OCI-LY7 (cell line): ENCODE results near the gene PRM2. TPM values are rescaled to one million over a fixed set of nuclear protein-coding genes. Genes with fewer than 3 reads are reported as not detected.

Experiments
- BruUV-seq: library from RNA; stranded (reverse); fragments of 400-500 nt; replicated peaks from 2 replicates; lab custom pipeline; 2021; lab: Mats Ljungman, UMichigan
- CTCF ChIA-PET: fragments of 300-600 bp; sonication (Branson Sonifier 250); formaldehyde crosslinking; loops from one replicate; lab custom pipeline; 2022; ENCODE audit warnings: antibody characterized with exemption; ENCODE audit not compliant: unreplicated experiment; lab: Charles Lee
- POLR2A ChIA-PET: fragments of 300-600 bp; sonication (Branson Sonifier 250); formaldehyde crosslinking; loops from one replicate; lab custom pipeline; 2022; ENCODE audit warnings: antibody characterized with exemption; lab: Charles Lee
- DNase-seq: peaks from one replicate; pipeline ENCODE4 v3.0.0-alpha.2; 2015; ENCODE audit warnings: low spot score
- H2AFZ ChIP-seq: fragments of 200-600 bp; sonication (generic), shearing (Covaris generic); 2 replicates; pipeline ENCODE4 v1.6.1; 2014; ENCODE audit warnings: mild to moderate bottlenecking, antibody characterized with exemption, low read length, moderate library complexity
- H3K27ac ChIP-seq: fragments of 200-600 bp; sonication (generic); 2 replicates; pipeline ENCODE4 v1.5.1; 2014; ENCODE audit warnings: mixed run types, low read depth, mild to moderate bottlenecking, moderate library complexity, low read length, inconsistent platforms; ENCODE audit not compliant: poor library complexity, severe bottlenecking
- H3K36me3 ChIP-seq: fragments of 200-600 bp; sonication (generic); 2 replicates; pipeline ENCODE4 v1.6.1; 2014; ENCODE audit warnings: mild to moderate bottlenecking, antibody characterized with exemption, low read length, moderate library complexity, mixed read lengths; ENCODE audit not compliant: insufficient read depth
- H3K4me1 ChIP-seq: fragments of 200-600 bp; sonication (generic); 2 replicates; pipeline ENCODE4 v1.5.1; 2014; ENCODE audit warnings: mild to moderate bottlenecking, low read length; ENCODE audit not compliant: insufficient read depth, poor library complexity, severe bottlenecking
- H3K4me2 ChIP-seq: fragments of 200-600 bp; sonication (generic); 2 replicates; pipeline ENCODE4 v1.6.1; 2014; ENCODE audit warnings: mild to moderate bottlenecking, low read length
- H3K4me3 ChIP-seq: fragments of 200-600 bp; sonication (generic); 2 replicates; pipeline ENCODE4 v1.5.1; 2014; ENCODE audit warnings: mild to moderate bottlenecking, low read depth, low read length; ENCODE audit not compliant: poor library complexity, severe bottlenecking
- H3K79me2 ChIP-seq: fragments of 200-600 bp; sonication (generic); 2 replicates; pipeline ENCODE4 v1.6.1; 2016; ENCODE audit warnings: low read depth, mild to moderate bottlenecking, low read length, moderate library complexity, mixed read lengths; ENCODE audit not compliant: insufficient read depth
- H3K9me2 ChIP-seq: fragments of 200-600 bp; sonication (generic); 2 replicates; pipeline ENCODE4 v1.6.1; 2016; ENCODE audit warnings: mild to moderate bottlenecking, low read length, mixed read lengths; ENCODE audit not compliant: insufficient read depth
- H3K9me3 ChIP-seq: fragments of 200-600 bp; sonication (generic); 2 replicates; pipeline ENCODE4 v1.6.1; 2014; ENCODE audit warnings: mild to moderate bottlenecking, mixed run types, low read length, mixed read lengths
- H4K20me1 ChIP-seq: fragments of 200-600 bp; sonication (generic); 2 replicates; pipeline ENCODE4 v1.6.1; 2014; ENCODE audit warnings: mild to moderate bottlenecking, antibody characterized with exemption, low read length, moderate library complexity, mixed read lengths; ENCODE audit not compliant: insufficient read depth
- CTCF ChIP-seq: fragments of 200-600 bp; sonication (generic); conservative IDR thresholded peaks from 2 replicates; pipeline ENCODE4 v1.5.1; 2014; ENCODE audit warnings: mild to moderate bottlenecking, antibody characterized with exemption, low read length, moderate library complexity, mixed read lengths
- EZH2phosphoT487 ChIP-seq: fragments of 200-600 bp; sonication (generic); IDR thresholded peaks from 2 replicates; pipeline ENCODE4 v1.6.1; 2018; ENCODE audit warnings: low read depth, borderline replicate concordance, mild to moderate bottlenecking, mixed run types, antibody characterized with exemption, low read length, moderate library complexity, mixed read lengths
- intact Hi-C: fragments of 100-400 bp; cut with micrococcal nuclease; formaldehyde crosslinking; loops from one replicate; pipeline ENCODE4 v1.10.0; 2022; ENCODE audit not compliant: unreplicated experiment
- total RNA-seq, 2 experiments: library from RNA; depleted of rRNA in 1 of 2; stranded (reverse); fragments of >200 nt in 1 of 2; shearing (Covaris generic) in 1 of 2; gene quantifications; 2 replicates each; pipeline ENCODE4 v1.2.3, GENCODE V29; 2014 to 2022

Gene PRM2
- total RNA-seq, 2 experiments from 2014 or later: not detected

GRCh38 chr16:11296351-11296705 lies 20.0 kb upstream of the PRM2 start:
- no peak for DNase-seq
- H3K4me3 ChIP-seq: no peak overlapping the region
- no peak for TF ChIP-seq CTCF
- TF ChIP-seq EZH2phosphoT487: no peak
- no peaks in the 10 kb centered on the region for H3K9me2 ChIP-seq
- ChIA-PET CTCF (no interaction called here), POLR2A (interaction anchor here (1.1 to 4.3 kb wide), 6 partner anchors 12 to 58 kb away, joined by 3 to 79 read pairs (median 4); partner anchors contain the start of gene SOCS1)
- no TSS peak for BruUV-seq
- peak overlapping the region; percentile 23; the same call in 1 of the 2 replicates for H2AFZ ChIP-seq
- H3K79me2 ChIP-seq: no peaks in the 10 kb centered on the region
- peak overlapping the region; percentile 96 for H3K27ac ChIP-seq
- intact Hi-C loops: loop anchor here (2.0 kb wide), 1 partner anchor 72 kb away; no protein-coding TSS in a partner anchor
- H3K4me2 ChIP-seq: peak overlapping the region; percentile 82
- H3K4me1 ChIP-seq: peaks cover 92% of the 10 kb centered on the region
- H3K36me3 ChIP-seq: no peaks in the 10 kb centered on the region
- no peaks in the 10 kb centered on the region for H4K20me1 ChIP-seq
- H3K9me3 ChIP-seq: no peaks in the 10 kb centered on the region

- no peaks in the 10 kb centered on the region for H3K9me3 ChIP-seq
- peak overlapping the region; percentile 24; the same call in 1 of the 2 replicates for H2AFZ ChIP-seq
- H3K79me2 ChIP-seq: no peaks in the 10 kb centered on the region
- peak overlapping the region; percentile 82 for H3K4me2 ChIP-seq
- no peak for DNase-seq
- no peaks in the 10 kb centered on the region for H4K20me1 ChIP-seq
- intact Hi-C loops: loop anchor here (2.0 kb wide), 1 partner anchor 71 kb away; no protein-coding TSS in a partner anchor
- TF ChIP-seq CTCF (no peak), EZH2phosphoT487 (no peak)
- no TSS peak for BruUV-seq
- peaks cover 87% of the 10 kb centered on the region for H3K4me1 ChIP-seq
- H3K4me3 ChIP-seq: no peak overlapping the region
- H3K9me2 ChIP-seq: no peaks in the 10 kb centered on the region
- POLR2A ChIA-PET: no interaction called here
- H3K36me3 ChIP-seq: no peaks in the 10 kb centered on the region
- CTCF ChIA-PET: no interaction called here
- peak overlapping the region; percentile 96 for H3K27ac ChIP-seq
Observed at GRCh38 chr16:11295672-11296071, 19.4 kb upstream of the PRM2 start.

DNA sequence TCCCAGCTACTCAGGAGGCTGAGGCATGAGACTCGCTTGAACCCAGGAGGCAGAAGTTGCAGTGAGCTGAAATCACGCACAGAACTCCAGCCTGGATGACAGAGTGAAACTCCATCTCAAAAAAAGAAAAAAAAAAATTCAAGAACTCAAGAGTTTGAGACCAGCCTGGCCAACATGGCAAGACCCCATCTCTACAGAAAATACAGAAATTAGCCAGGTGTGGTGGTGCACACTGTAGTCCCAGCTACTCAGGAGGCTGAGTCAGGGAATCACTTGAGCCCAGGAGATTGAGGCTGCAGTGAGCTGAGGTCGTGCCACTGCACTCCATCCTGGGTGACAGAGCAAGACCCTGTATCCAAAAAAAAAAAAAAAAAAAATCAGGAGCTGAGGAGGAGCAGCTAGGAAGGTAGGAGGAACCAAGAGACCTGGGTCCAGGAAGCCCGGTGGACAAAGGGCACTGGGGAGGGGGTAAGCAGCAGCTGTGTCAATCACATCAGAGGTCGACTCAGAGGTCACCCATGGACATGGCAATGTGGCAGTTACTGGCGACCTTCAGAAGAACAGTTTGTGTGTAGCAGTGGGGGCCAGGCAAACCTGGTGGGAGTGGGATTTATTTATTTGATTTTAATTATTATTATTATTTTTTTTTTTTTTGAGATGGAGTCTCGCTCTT lies 15.9 kb upstream of the PRM2 start:
- Histone ChIP-seq H3K9me2 (no peaks in the 10 kb centered on the region), H3K4me1 (peaks cover 53% of the 10 kb centered on the region), H3K79me2 (no peaks in the 10 kb centered on the region), H2AFZ (no peak overlapping the region), H3K27ac (no peak overlapping the region), H3K4me2 (no peak overlapping the region), H3K36me3 (no peaks in the 10 kb centered on the region), H4K20me1 (no peaks in the 10 kb centered on the region), H3K4me3 (no peak overlapping the region), H3K9me3 (no peaks in the 10 kb centered on the region)
- no peak for TF ChIP-seq EZH2phosphoT487
- no peak for TF ChIP-seq CTCF
- intact Hi-C loops: no loop called here
- DNase-seq: no peak
- ChIA-PET CTCF (interaction anchor here (1.5 kb wide), 1 partner anchor 41 kb away, joined by 3 read pairs; no protein-coding TSS in a partner anchor), POLR2A (interaction anchor here (0.7 to 1.2 kb wide), 4 partner anchors 13 to 38 kb away, joined by 3 to 4 read pairs (median 4); no protein-coding TSS in a partner anchor)
- no TSS peak for BruUV-seq
